Neuronal stem cell (in vitro differentiated cells): ENCODE results near the gene TDRD12.
"Not testable (repeated sequence)": the region's sequence is repeated elsewhere in the genome, so short reads cannot be mapped to it uniquely, and the experiment has no call there.

Experiments
- DNase-seq: peaks from one replicate; pipeline ENCODE4 v3.0.0-alpha.2; 2013; ENCODE audit warnings: low spot score
- H2AFZ ChIP-seq: one replicate; pipeline ENCODE4 v1.6.1; 2013; ENCODE audit warnings: mild to moderate bottlenecking, low read length, inconsistent platforms
- H2AK5ac ChIP-seq: 2 replicates; pipeline ENCODE4 v1.6.1; 2013; ENCODE audit warnings: low read depth, mild to moderate bottlenecking, inconsistent platforms, low read length, moderate library complexity, mixed read lengths
- H2BK120ac ChIP-seq: 2 replicates; pipeline ENCODE4 v1.6.1; 2013; ENCODE audit warnings: low read depth, mild to moderate bottlenecking, inconsistent platforms, low read length, moderate library complexity, mixed read lengths
- H2BK12ac ChIP-seq: one replicate; pipeline ENCODE4 v1.6.1; 2013; ENCODE audit warnings: low read length, inconsistent platforms
- H2BK15ac ChIP-seq: 2 replicates; pipeline ENCODE4 v1.6.1; 2013; ENCODE audit warnings: mild to moderate bottlenecking, low read length, inconsistent platforms, mixed read lengths
- H2BK5ac ChIP-seq: one replicate; pipeline ENCODE4 v1.6.1; 2013; ENCODE audit warnings: inconsistent platforms, mild to moderate bottlenecking, low read length, moderate library complexity
- H3K14ac ChIP-seq: one replicate; pipeline ENCODE4 v1.6.1; 2013; ENCODE audit warnings: low read length, inconsistent platforms
- H3K18ac ChIP-seq: 2 replicates; pipeline ENCODE4 v1.6.1; 2013; ENCODE audit warnings: low read length, inconsistent platforms
- H3K23ac ChIP-seq: 2 replicates; pipeline ENCODE4 v1.6.1; 2013; ENCODE audit warnings: low read depth, mild to moderate bottlenecking, mixed read lengths, low read length, inconsistent platforms; ENCODE audit not compliant: poor library complexity
- H3K27ac ChIP-seq: replicated peaks from 3 replicates; pipeline ENCODE4 v1.5.1; 2013; ENCODE audit warnings: low read length, inconsistent platforms
- H3K27me3 ChIP-seq, 3 experiments: 2 replicates each; pipeline ENCODE4 v1.6.1; 2013; ENCODE audit warnings: low read length in 3 of 3, mild to moderate bottlenecking in 2 of 3, inconsistent platforms in 1 of 3, low read depth in 1 of 3, mixed read lengths in 1 of 3, moderate library complexity in 1 of 3; ENCODE audit not compliant: control insufficient read depth in 3 of 3, insufficient read depth in 3 of 3
- H3K36me3 ChIP-seq, 2 donors: replicated peaks in 1 of 2; 2 replicates each; pipeline ENCODE4 v1.6.1; 2013; ENCODE audit warnings: low read length in 2 of 2; ENCODE audit not compliant: control insufficient read depth in 2 of 2, insufficient read depth in 2 of 2
- H3K4ac ChIP-seq: 2 replicates; pipeline ENCODE4 v1.6.1; 2013; ENCODE audit warnings: inconsistent platforms, mild to moderate bottlenecking, low read length, moderate library complexity
- H3K4me1 ChIP-seq, 2 donors: 1 replicate in 1 of 2; 2 replicates in 1 of 2; pipeline ENCODE4 v1.6.1; 2013; ENCODE audit warnings: low read length in 2 of 2, low read depth in 1 of 2; ENCODE audit not compliant: control insufficient read depth in 2 of 2, insufficient read depth in 1 of 2
- H3K4me2 ChIP-seq: one replicate; pipeline ENCODE4 v1.6.1; 2013; ENCODE audit warnings: mild to moderate bottlenecking, low read length, inconsistent platforms; ENCODE audit not compliant: insufficient read depth, poor library complexity, severe bottlenecking
- H3K4me3 ChIP-seq, 2 donors: 2 replicates each; pipeline ENCODE4 v1.5.1; 2013; ENCODE audit warnings: low read length in 2 of 2, mild to moderate bottlenecking in 2 of 2, inconsistent platforms in 1 of 2, moderate library complexity in 1 of 2
- H3K79me1 ChIP-seq: one replicate; pipeline ENCODE4 v1.6.1; 2013; ENCODE audit warnings: low read depth, mild to moderate bottlenecking, inconsistent platforms, low read length, moderate library complexity
- H3K9ac ChIP-seq: one replicate; pipeline ENCODE4 v1.6.1; 2013; ENCODE audit warnings: mild to moderate bottlenecking, low read depth, low read length, inconsistent platforms; ENCODE audit not compliant: poor library complexity
- H3K9me3 ChIP-seq, 2 donors: replicated peaks in 1 of 2; 2 replicates each; pipeline versions ENCODE3 to v1.6.1; 2013; ENCODE audit warnings: low read length in 2 of 2, mild to moderate bottlenecking in 2 of 2, inconsistent platforms in 1 of 2, low read depth in 1 of 2, mixed read lengths in 1 of 2, moderate library complexity in 1 of 2; ENCODE audit not compliant: control insufficient read depth in 2 of 2, insufficient read depth in 1 of 2
- H4K8ac ChIP-seq: one replicate; pipeline ENCODE4 v1.6.1; 2013; ENCODE audit warnings: low read depth, mild to moderate bottlenecking, inconsistent platforms, low read length, moderate library complexity
- H4K91ac ChIP-seq: one replicate; pipeline ENCODE4 v1.6.1; 2013; ENCODE audit warnings: low read length, low read depth, mild to moderate bottlenecking, inconsistent platforms; ENCODE audit not compliant: poor library complexity
- WGBS, 2 donors: extraction: QIAGEN DNeasy Blood & Tissue Kit; methylation state at CpG; one replicate each; pipeline ENCODE4 v1.1.7; 2013; ENCODE audit warnings: missing lambda C conversion rate in 2 of 2, mixed read lengths in 1 of 2; ENCODE audit not compliant: insufficient read length in 2 of 2, insufficient replicate concordance in 1 of 2; ENCODE audit errors: extremely low coverage in 2 of 2; 5-methylcytosine and 5-hydroxymethylcytosine counted together

TDRD12 gene

DNA sequence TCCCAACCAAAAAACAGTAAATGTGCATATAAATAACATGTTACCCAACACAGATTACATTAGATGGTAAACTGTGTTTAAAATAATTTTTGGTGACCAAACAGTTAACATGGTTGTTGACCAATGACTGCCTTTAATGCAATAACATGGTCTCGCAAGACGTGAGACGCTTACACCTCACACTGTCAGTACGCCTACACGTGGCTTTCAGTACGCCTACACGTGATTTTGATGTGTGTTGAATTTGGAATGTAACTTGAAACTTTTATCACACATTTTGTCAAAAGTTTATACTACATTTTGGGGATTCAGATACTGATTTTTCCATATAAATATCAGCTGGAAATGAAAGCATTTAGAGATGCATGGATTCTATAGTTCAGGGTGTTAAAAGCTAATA is 118.0 kb downstream of the TDRD12 start:
- H3K9me3 ChIP-seq = peaks cover 2 to 5% of the 10 kb centered on the region in 2 donors
- no peak overlapping the region for H2AFZ ChIP-seq
- no peak overlapping the region for H3K4me2 ChIP-seq
- no peak for DNase-seq
- H3K9ac ChIP-seq = no peak overlapping the region
- no peaks in the 10 kb centered on the region for H3K36me3 ChIP-seq
- H3K18ac ChIP-seq = no peak overlapping the region
- no peaks in the 10 kb centered on the region for H3K4me1 ChIP-seq
- H3K14ac ChIP-seq = no peak overlapping the region
- no CpG with 5 or more reads among the region's 7 CpGs for WGBS, 2 donors
- H3K27me3 ChIP-seq = no peaks in the 10 kb centered on the region
- H3K4me3 ChIP-seq = no peak overlapping the region
- no peak overlapping the region for H3K4ac ChIP-seq
- no peak overlapping the region for H4K8ac ChIP-seq
- H2BK15ac ChIP-seq = no peak overlapping the region
- H3K23ac ChIP-seq = no peak overlapping the region
- no peak overlapping the region for H2BK12ac ChIP-seq
- H3K79me1 ChIP-seq = no peaks in the 10 kb centered on the region
- no peak overlapping the region for H2BK5ac ChIP-seq
- no peak overlapping the region for H2BK120ac ChIP-seq
- no peak overlapping the region for H4K91ac ChIP-seq
- no peak overlapping the region for H2AK5ac ChIP-seq
- H3K27ac ChIP-seq = no peak overlapping the region

DNA sequence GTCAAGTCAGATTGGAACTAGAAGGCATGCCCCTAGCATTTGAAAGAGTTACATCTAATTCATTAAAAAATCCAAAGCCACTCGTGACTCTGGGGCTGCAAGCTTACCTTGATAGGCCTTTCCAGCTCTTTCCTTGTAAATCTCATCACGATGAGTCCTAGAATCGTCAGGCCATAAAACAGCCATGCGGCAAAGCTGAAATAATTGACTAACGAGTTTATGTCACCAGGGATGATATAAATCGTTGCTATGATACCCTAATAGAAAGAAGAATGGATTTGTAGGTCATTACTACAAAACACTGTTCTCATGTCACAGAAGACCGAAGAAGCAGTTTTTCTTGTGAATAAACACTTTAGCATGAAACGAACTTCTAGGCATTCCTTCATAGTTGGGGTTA is 122.5 kb downstream of the TDRD12 start:
- WGBS, 2 donors = no CpG with 5 or more reads among the region's 8 CpGs
- no peaks in the 10 kb centered on the region for H3K36me3 ChIP-seq
- no peak overlapping the region for H2AFZ ChIP-seq

DNA sequence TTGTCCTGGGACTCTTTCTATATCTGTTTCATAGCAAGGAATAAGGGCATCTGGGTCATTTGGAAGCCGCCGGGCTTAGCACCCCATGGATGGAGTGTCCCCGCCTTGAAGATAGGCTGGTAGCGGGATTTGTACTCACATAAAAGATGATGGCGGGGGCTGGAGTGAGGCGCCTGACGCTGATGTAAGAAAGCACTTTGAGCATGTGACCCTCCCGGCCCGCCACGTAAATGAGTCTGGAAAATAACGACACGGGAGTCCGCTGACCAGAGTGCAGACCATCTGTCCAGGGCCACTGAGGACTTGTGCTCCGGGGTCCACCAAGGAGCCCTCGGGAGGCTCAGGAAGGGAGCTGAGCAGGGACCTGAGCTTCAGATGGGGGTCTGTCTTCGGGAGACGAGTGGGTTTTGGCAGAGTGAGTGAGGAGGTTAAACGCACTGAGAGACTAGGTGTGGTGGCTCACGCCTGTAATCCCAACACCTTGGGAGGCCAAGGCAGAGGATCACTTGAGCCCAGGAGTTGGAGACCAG is 124.2 kb downstream of the TDRD12 start:
- H3K18ac ChIP-seq = no peak overlapping the region
- H2BK15ac ChIP-seq = no peak overlapping the region
- H2AFZ ChIP-seq = no peak overlapping the region
- no peaks in the 10 kb centered on the region for H3K4me1 ChIP-seq
- H4K8ac ChIP-seq = no peak overlapping the region
- H3K36me3 ChIP-seq = no peaks in the 10 kb centered on the region
- no peak overlapping the region for H2BK12ac ChIP-seq
- WGBS, 2 donors = no CpG with 5 or more reads among the region's 19 CpGs
- H2BK120ac ChIP-seq = no peak overlapping the region
- peaks cover 3% of the 10 kb centered on the region for H3K79me1 ChIP-seq
- H2BK5ac ChIP-seq = no peak overlapping the region
- no peak overlapping the region for H3K9ac ChIP-seq
- no peaks in the 10 kb centered on the region for H3K27me3 ChIP-seq
- H3K9me3 ChIP-seq = peaks cover 2 to 5% of the 10 kb centered on the region in 2 donors
- H3K27ac ChIP-seq = no peak overlapping the region
- no peak overlapping the region for H3K4ac ChIP-seq
- H4K91ac ChIP-seq = no peak overlapping the region
- no peak overlapping the region for H3K4me3 ChIP-seq
- no peak for DNase-seq
- no peak overlapping the region for H2AK5ac ChIP-seq
- H3K23ac ChIP-seq = no peak overlapping the region
- no peak overlapping the region for H3K4me2 ChIP-seq
- H3K14ac ChIP-seq = no peak overlapping the region

More for the DNA sequence above, 122.5 kb downstream of the TDRD12 start:
- H3K4ac ChIP-seq = no peak overlapping the region
- H3K9me3 ChIP-seq = peaks cover 2 to 5% of the 10 kb centered on the region in 2 donors
- no peak overlapping the region for H2AK5ac ChIP-seq
- H4K8ac ChIP-seq = no peak overlapping the region
- peaks cover 3% of the 10 kb centered on the region for H3K79me1 ChIP-seq
- H3K4me3 ChIP-seq = no peak overlapping the region
- H2BK120ac ChIP-seq = no peak overlapping the region
- H2BK12ac ChIP-seq = no peak overlapping the region
- no peaks in the 10 kb centered on the region for H3K27me3 ChIP-seq
- no peak overlapping the region for H3K27ac ChIP-seq
- no peak for DNase-seq
- H4K91ac ChIP-seq = no peak overlapping the region
- no peak overlapping the region for H2BK5ac ChIP-seq
- H3K9ac ChIP-seq = no peak overlapping the region
- H3K14ac ChIP-seq = no peak overlapping the region
- no peak overlapping the region for H3K18ac ChIP-seq
- H3K4me1 ChIP-seq = no peaks in the 10 kb centered on the region
- H3K4me2 ChIP-seq = no peak overlapping the region
- H3K23ac ChIP-seq = no peak overlapping the region
- H2BK15ac ChIP-seq = no peak overlapping the region

DNA sequence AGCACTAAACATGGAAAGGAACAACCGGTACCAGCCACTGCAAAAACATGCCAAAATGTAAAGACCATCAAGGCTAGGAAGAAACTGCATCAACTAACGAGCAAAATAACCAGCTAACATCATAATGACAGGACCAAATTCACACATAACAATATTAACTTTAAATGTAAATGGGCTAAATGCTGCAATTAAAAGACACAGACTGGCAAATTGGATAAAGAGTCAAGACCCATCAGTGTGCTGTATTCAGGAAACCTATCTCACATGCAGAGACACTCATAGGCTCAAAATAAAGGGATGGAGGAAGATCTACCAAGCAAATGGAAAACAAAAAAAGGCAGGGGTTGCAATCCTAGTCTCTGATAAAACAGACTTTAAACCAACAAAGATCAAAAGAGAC is 128.5 kb downstream of the TDRD12 start:
- H3K79me1 ChIP-seq, H3K23ac ChIP-seq, H2BK15ac ChIP-seq, H3K18ac ChIP-seq, H2AFZ ChIP-seq, H3K4me3 ChIP-seq, H2AK5ac ChIP-seq, H3K4me1 ChIP-seq, H3K4ac ChIP-seq, H3K4me2 ChIP-seq, H3K14ac ChIP-seq, H3K36me3 ChIP-seq, H2BK12ac ChIP-seq, H3K9ac ChIP-seq, H2BK120ac ChIP-seq, H3K27me3 ChIP-seq, H3K27ac ChIP-seq, H4K8ac ChIP-seq, H3K9me3 ChIP-seq, DNase-seq, H4K91ac ChIP-seq, H2BK5ac ChIP-seq: not testable (repeated sequence)
- no CpG with 5 or more reads among the region's 2 CpGs for WGBS, 2 donors
